Hematopoietic multipotent progenitor cell (in vitro differentiated cells): Measurements from ENCODE around the gene CCND3. TPM values are rescaled to one million over a fixed set of nuclear protein-coding genes. Genes with fewer than 3 reads are reported as not detected.
"Not testable (repeated sequence)": the region's sequence is repeated elsewhere in the genome, so short reads cannot be mapped to it uniquely, and the experiment has no call there.

Source experiments
- DNase-seq, 3 donors: peaks; one replicate each; pipeline ENCODE4 v3.0.0-alpha.2; 2011 to 2015; ENCODE audit warnings: low read depth in 2 of 3, low spot score in 2 of 3
- total RNA-seq: library from RNA; depleted of rRNA; stranded (reverse); fragments of >200 nt; gene quantifications from one replicate; pipeline ENCODE4 v1.2.3, GENCODE V29; 2012

The CCND3 gene
- total RNA-seq, 1 donor = 141 TPM

DNA sequence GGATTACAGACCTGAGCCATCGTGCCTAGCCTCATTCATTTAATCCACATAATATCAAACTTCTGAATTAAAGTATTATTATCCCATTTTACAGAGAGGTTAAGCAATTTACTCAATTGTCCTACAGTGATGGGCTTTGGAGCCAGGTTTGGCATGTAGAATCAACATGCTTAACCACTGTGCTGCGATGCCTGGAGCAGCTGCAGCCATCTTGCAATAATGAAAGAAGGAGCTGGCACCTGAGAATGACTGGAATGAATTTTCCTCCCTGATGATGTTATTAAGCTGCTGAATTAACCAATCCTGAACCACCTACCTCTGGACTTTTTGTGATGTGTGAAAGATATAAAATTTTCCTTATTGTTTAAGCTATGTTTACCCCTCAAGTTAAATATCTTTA lies 13.1 kb upstream of the CCND3 start:
- no peak for DNase-seq

DNA sequence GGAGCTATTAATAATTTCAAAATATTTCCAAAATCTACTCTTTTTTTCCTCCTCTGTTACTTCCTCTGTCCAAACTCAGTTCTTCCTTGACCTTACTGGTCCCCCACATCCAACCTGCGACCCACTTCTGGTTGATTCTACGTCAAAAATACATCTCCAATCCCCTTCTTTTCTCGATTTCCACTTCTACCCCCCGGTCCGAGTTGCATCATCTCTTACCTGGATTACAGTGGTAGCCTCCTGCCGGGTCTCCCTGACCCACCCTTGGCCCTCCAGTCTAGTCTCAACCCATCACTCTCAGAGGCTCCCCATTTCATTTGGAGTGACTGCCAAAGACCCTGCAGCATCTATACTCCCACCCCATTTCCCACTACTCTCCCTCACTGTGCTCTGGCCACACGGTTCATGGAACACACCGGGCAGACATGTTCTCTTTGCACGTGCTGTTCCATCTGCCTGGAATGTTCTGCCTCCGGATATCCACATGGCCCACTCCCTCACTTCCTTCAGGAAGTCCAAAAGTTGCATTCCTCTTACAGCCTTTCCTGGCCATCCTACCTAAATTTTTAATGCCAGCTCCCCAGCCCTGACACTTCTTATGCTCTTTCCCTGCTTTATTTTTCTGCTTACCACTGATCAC lies 6.1 kb upstream of the CCND3 start:
- no peak for DNase-seq

DNA sequence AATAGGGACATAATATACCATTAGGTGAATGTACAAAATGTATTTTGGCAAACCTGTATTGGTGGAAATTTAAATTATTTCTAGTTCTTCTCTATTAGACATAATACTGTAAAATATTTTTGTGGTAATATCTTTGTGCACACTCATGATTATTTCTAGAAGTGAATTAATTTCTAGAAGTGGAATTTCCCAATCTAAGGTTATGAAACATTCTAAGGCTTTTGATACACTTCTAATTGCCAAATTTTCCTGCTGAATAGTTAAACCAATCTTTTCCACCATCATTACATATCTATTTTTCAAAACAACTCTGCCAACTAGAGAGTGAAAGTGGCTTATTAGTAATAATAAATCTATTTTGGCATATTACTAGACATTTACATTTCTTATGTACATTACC lies 1.8 kb upstream of the CCND3 start:
- DNase-seq = no peak

DNA sequence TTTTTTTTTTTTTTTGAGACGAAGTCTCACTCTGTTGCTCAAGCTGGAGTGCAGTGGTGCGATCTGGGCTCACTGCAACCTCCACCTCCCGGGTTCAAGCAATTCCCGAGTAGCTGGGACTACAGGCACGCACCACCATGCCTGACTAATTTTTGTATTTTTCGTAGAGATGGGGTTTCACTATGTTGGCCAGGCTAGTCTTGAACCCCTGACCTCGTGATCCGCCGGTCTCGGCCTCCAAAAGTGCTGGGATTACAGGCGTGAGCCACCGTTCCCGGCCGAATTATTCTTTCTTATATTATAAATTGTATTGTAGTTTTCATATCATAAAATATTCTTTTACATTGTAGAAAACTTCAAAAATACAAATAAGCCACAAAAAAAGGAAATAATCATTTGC lies 1.3 kb upstream of the CCND3 start:
- DNase-seq = not testable (repeated sequence)

DNA sequence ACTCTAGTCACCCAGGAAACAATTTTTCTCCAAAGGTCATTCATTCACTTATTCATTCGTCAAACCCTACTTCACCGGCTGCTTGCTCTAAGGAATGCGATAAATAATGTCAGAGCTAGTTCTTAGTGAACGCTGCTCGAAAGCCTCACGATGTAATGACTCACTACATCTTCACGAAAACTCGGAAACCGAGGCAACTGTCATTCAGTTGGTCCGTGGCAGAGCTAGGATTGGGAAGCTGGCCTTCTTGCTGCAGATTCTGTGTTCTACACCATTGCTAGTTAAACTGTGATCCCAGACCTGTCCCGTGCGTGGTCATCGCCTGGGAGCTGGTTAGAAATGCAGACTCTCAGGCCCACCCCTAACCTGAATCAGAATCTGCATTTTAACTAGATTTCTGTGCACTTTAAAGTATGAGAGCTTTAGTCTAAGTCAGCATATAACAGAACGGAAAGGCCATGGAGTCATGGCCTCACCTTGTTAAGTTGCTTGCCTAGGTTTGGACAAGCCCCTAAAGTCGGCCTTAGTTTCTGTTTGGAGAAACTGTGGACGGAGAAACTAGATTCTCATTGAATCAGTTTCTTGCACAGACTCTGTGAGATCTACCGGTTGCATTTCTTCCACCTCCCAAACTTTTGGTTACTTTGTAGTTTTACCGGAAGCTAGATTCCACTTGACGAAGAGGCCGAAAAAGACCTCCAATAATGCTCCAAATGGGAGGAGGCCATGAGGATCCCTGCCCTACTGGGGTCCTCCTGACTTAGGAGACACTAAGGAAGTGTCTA lies 651 bp upstream of the CCND3 start:
- DNase-seq = peak; percentile 24 to 46 (median 44)

DNA sequence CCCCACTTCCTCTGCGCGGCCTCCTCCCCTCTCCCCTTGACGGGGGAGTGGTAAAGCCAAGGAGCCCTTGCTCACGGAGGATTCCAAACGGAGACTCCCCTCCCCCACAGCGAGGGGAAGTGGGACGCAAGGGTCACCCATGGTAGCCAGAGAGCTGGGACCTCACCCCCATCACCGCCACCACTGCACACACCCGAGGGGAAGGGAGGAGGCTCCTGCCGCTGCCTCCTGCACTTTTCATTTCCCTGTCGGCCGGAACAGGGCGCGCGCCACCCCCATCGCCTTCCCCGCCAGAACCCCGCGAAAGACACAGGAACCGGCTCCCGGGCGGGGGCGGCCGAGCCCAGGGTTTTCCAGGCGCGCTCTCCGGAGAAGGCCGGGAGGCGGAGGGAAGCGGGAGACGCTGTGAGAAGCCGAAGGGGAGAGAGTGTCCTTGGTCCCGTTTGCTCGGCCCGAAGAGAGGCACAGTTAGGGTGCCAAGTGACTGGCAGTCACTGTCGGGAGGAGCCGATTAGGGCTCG lies 789 bp downstream of the CCND3 start:
- DNase-seq = no peak

DNA sequence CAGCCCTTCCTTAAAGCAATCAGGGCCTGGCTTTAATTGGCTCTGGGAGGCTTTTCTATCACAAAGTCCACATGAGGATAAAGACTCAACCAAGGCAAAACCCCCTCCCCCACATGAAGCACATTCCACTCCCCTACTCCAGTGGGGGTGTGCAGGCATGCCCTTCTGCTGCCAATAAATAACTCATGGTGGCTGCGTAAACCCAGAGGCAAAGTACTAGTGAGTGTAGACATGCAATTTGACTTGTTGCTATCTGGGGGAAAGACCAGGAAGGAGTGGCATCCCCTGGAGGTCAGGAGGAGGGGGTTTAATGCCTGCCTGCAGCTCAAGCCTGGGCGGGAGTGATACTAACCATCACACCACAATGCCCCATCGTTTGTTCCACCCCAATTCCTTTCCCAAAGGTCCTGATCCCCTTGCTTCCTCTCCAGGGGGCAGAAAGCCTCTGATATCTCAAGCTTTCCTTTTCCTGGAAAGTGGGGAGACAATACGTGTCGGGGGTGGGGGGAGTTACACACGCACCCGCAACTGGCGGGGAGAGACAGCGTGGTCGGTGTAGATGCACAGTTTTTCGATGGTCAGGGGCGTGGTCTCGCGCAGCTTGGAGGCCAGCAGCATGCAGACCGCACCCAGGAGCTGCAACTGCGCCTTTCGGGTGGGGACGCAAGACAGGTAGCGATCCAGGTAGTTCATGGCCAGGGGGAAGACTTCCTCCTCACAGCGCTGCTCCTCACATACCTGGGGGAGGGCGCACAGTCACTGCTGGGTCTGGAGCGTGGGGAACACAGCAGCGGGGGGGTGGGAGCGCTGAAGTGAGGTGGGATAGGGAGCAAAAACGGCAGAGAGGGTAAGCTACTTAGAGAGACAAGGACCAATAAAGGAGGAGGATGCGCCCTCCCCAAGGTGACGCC lies 1.5 kb downstream of the CCND3 start:
- DNase-seq = peak in 2 of 3 donors; percentile 40 to 48

DNA sequence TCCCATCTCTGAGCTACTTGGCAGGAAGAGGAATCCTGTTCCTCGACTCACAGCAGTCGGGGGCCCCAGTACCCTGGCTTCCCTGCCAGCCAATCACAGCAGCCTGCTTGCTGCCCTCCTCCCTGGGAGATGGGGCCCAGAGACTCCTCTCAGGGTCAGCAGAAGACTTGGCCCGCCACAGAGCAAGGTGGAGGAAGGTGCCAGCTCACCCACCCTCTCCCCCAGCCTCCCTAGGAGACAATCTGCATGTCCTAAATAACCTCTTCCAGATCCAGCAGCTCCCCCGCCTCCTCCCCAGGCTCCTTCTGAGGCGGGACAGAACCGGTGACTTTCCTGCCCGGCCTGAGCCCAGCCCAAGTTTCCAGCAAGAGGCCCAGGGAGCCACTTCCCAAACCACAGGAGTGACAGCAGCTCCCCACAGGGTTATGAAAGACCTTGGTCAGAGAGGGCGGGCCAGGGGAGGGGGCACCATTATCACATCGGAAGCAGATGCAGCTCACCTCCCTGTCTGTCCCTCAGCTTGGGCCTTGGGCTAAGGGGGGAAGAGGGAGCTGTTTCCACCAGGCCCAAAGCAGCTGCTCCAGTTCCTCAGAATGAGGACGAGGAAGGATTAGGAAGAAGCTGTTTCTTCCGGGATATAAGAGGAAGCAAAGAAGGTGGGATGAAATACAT lies 2.3 kb downstream of the CCND3 start:
- peak in 2 of 3 donors; percentile 85 to 86 for DNase-seq

DNA sequence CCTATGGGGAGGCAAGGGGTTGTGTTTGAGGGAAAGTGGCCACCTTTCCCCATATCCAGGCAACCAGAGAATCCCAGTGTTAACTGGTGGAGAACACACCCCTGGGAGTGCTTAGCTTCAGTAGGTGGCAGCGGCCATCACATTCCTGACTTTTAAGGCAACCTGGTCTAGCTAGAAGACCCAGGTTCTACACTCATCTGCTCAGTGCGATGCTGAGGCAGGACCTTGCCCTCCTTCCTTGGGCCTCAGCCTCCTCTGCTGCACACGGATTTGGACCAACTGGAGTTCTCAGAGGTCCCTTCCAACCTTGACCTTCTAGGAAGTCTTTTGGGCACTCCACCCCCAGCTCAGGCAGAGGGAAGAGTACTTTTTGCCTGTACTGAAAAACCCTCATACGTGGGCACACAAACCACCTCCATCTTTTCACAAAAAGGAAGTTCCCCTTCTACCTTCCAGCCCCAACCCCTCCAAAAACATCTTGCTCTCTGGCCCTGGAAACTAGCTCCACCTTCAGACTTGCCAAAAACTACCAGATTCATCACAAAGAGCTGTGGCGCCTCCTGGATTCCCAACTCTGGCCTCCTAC lies 2.9 kb downstream of the CCND3 start:
- DNase-seq = peak in 1 of 3 donors; percentile 31

DNA sequence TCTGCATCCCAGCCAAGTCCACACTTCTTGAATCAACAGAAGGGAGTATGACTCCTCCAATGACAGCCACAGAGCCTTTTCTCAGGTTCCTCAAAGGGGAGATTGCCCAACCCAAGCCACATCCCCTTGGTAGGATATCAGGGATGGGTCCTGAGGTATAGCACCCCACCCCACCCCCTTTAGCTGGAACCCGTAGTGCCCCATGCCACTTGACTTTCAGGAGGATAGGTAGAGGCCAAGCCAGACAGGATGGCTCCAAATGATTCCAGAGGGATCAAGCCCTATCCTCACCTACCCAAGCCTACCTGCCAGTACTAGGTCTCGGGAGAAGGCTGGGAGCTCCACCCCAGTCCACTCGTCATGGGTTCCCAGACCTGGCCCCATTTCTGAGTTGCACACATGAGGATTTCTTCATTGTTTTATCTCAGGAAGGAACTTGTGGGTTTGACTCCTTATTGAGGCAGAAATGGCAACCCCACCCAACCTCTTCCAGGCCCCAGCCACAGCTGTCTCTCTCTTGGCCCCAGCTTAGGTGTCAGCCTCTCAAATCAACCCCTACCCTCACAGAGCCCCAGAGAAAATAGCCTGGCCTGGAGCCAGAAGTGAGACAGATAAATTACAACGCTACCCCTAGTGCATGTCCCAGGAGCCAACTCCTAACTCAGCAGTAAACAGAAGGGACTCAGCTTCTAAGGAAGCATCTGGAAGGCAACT lies 3.6 kb downstream of the CCND3 start:
- peak in 2 of 3 donors; percentile 50 to 79 for DNase-seq

DNA sequence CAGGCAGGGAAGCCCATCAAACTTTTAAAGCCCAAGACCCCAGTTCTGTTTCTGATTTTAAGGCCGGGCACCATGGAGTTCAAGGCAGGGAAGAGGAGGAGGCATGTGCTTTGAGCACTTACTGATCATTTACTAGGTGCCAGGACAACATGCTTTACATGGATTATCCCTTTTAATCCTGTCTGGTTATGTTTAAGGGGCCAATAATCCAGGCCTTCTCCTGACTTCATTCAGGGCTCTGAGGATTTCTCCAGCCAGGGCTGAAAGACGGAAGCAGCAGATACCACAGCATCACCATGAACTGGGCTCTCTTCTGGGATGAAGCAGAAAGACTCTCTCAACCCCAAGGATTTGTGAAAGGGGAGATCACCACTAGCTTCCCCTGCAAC lies 4.1 kb downstream of the CCND3 start:
- no peak for DNase-seq

DNA sequence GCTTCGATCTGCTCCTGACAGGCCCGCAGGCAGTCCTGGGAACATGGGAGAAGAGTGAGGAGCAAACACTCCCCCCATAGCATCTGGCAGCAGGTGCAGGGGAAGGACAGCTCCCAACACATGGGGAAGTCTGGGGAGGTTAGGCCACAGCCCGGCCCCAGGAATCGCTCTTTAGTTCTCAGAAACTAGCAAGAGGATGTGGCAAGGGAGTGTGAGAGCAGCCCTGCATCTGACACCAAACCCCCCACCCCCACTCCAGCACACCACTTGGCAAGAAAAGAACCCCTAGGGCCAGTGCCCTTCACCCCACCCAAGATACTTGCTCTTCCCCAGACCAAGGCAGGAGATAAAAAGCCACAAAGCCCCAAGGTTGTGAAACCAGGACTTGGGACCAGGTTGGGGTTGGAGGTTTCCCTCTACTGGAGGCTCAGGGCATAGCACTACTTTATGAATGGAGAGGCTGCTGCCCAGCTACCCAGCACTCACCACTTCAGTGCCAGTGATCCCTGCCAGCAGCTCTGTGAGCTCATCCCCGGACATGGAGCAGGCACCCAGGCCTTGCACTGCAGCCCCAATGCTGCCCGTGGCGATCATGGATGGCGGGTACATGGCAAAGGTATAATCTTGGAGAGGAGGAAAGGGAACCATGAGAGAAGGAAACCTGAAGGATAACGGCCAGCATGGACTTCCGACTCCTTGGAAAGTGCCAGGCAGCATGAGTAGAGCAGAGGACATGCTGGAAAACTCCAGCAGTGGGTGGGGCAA lies 5.4 kb downstream of the CCND3 start:
- DNase-seq = peak; percentile 50 to 99 (median 95)

DNA sequence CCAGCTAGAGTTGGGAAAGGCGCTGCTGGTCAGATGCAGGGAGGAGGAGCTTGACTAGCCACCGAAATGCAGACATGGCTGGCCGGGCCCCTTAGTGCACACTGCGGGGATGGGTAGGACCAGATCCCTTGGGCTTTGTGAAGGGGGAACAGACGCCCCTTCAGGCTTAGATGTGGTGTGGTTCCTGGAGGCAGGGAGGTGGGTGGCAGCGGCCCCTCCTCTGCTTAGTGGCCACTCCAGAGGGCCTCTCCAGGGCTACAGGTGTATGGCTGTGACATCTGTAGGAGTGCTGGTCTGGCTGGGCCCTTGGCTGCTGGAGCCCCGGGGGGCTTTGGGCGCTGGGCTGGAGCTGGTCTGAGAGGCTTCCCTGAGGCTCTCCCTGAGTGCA lies 5.9 kb downstream of the CCND3 start:
- DNase-seq = no peak

DNA sequence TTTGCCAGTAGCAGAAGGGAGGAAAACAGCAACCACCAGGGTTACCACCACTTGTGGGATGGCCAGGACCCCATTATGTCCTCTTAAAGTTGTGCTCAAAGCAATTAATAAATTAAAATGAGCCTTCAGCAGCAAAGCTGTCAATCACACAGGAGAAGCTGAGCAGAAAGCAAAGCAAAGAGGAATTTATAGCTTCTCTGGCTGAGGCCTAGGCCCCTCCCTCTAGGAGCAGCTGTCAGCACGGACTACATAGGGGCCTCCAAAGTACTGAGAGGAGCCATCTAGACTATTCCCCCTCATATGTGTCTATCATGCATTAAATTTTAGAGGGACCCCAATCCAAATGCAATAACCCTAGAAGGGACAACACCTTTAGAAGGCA lies 6.4 kb downstream of the CCND3 start:
- DNase-seq = no peak

DNA sequence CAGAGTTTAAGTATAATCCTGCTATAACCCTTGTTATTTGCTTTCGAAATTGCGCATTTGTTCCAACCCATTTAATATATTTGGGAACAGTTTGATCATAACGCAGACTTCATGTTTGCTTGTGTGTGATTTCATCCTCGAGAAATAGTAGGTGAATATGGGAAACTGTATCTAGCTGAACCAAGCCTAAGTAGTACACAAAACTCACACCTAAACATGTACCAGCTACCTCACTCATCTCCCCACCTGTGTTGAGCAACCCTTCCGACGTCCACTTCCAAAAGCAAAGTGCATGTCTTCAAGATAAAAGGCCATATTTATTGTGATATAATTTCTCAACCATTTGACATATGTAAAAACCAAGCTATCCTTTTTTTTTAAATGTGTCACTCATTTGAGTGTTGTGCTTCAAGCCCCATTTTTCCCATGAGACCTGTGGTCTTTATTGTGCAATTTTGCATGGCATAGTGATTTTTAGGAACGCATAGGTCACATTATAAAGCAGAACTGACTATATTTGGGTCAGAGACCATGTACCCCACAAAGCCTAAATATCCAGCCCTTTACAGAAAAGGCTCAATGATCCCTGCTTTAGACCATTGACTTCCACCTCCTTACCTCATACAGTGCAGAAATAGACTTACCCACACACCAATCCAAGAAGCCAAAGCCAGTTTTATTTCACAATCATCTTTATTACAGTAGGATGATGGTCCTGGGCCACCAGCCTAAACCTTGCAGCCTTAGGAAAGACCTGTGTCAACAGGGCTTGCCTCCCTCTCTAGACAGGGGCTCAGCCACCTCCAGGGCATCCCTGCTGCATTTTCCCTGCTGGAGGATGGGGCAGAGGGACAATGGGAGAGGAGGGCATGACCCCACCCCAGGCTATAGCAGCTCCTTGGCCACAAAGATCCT lies 7.1 kb downstream of the CCND3 start:
- no peak for DNase-seq

DNA sequence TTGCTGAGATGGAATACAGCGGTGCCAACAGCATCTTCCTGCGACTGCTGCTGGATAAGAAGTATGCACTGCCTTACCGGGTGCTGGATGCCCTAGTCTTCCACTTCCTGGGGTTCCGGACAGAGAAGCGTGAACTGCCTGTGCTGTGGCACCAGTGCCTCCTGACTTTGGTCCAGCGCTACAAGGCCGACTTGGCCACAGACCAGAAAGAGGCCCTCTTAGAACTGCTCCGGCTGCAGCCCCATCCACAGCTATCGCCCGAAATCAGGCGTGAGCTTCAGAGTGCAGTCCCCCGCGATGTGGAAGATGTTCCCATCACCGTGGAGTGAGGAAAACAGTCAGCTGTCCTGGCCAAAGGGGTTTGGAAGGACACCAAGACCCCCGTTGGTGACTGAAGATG lies 9.2 kb downstream of the CCND3 start:
- no peak for DNase-seq

DNA sequence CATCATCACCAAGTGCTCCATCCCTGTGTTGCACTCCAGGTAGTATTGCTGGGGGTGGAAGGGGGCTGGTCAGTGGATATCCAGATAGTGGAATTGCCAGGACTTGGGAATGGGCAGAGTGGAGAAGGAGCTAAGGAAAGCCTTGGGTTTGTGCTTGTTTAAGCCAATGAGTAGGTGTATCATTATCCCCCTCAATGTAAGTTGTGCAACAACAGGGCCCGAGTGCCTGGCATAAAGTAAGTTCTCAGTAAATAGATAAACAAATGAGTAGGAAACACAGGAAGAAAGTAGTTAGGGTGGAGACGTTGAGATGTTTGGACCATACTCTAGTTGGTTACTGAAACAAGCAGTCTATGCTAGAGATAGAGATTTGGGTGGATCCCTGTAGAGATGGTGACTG lies 9.8 kb downstream of the CCND3 start:
- no peak for DNase-seq

DNA sequence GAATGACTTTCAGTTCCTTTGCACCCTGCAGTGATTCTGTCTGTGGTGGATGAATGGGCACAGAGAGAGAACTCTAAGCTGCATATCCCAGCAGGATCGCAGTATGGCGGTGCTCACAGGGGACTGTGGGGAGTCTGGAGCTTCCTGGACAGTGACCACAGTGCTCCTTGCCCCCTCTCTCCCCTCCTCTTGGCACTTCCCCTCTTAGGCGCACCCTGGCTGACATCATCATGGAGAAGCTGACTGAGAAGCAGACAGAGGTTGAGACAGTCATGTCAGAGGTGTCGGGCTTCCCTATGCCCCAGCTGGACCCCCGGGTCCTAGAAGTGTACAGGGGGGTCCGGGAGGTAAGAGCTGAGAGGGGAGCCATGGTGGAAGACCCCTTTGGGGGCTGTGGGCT lies 11.7 kb downstream of the CCND3 start:
- DNase-seq = no peak
